ENCODE data around the gene COL19A1.
"Not testable (repeated sequence)": the region's sequence is repeated elsewhere in the genome, so short reads cannot be mapped to it uniquely, and the experiment has no call there.

The COL19A1 gene

GRCh38 chr6:69866351-69866769 lies at the start of gene COL19A1:
TSS of gene COL19A1 (plus strand) at chr6:69866556. CDS start at chr6:69879568, 13,012 bp downstream.
- peak; percentile 76 for DNase-seq

DNA sequence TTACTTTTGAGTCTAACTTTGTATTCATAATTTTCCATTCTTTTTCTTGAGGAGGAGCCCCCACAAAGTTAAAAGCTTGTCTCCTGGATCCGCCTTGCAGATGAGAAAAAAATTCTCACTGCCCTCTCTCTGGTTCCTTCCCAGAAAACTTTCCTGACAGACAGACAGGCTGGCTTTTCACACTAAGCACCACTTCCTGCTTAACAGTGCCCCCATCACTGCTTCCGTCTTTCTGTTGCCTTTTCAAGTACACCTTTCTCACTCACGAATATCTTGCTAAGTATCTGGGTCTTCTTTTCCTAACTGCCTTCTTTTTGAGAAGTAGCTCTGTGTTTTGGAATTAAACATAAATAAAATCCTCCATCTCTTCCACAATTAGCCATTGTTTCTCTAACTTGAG lies 49.8 kb upstream of the COL19A1 start:
- DNase-seq, result no peak

DNA sequence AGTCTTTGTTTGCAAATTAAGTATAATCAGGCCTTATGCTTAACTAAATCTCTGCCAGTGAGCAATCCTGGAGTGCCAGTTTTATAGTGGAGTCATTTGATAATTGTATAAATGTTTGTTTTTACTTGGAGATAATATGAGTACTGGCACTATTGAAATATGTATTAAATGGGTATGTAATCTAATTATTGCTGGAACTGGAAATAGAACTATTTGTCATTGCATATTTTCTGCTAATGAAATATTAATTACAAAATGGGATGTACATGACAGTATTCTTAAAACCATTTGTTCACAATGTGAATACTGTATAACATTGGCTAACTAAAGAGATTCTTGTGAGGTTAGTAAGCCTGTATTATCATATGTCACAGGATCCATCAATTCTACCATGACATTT lies 49.0 kb upstream of the COL19A1 start:
- no peak for DNase-seq

DNA sequence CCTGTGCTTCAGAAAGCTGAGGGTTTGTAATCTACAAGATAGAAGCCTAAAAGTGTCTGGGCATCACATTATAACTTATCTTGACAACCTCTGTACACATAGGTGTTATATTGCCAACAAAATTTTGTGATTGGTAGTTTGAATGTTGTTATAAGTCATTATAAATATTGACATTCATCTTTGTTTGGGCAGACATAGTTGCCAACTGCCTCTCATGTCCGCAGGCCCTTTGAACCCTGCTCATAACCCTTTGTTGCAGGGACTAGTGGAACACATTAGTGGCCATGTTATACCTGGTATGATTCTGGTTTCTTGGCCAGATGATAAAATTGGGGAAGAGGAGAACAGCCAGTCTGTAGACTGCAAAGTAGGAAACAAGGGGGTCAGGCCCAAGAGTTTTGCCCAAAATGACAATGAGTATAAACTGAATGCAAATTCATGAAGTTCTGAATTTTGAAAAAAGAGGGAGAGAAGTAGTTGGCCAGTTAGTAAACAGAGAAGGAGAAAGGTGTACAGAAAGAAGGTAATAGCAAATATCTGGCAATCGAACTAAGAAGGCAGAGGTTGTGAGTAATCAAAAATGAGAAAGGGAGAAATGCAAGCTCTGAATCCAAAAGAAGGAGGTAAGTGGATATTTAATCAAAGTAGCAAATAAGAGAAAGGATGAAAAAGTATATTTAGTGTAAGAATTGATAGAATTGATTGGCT lies 48.0 kb upstream of the COL19A1 start:
- DNase-seq, result peak; percentile 78

DNA sequence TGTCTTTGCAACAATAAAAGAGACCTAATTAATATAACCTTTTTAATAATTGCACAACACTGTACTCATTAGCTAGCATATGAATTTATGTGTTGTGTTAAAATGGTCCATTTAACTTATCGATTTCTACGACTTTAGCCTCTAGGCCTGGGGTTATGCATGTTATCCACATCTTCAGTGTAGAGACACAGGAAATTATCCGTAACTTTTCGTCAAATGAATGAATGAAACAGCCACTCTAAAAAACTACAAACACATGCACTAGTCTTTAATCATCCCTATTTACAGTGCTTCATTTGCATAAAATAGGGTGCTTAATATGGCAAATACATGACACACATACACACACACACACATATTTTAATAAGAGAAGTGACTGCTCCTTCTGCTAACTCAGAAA lies 47.2 kb upstream of the COL19A1 start:
- DNase-seq, result no peak

GRCh38 chr6:69820018-69820417 lies 46.3 kb upstream of the COL19A1 start:
- no peak for DNase-seq

- DNase-seq, result no peak
Measured at GRCh38 chr6:69820438-69820837, 45.9 kb upstream of the COL19A1 start.

GRCh38 chr6:69824355-69824754 lies 42.0 kb upstream of the COL19A1 start:
- not testable (repeated sequence) for DNase-seq

GRCh38 chr6:69825904-69826303 lies 40.5 kb upstream of the COL19A1 start:
- DNase-seq, result no peak

- DNase-seq, result no peak
Measured at GRCh38 chr6:69827276-69827893, 39.0 kb upstream of the COL19A1 start.

DNA sequence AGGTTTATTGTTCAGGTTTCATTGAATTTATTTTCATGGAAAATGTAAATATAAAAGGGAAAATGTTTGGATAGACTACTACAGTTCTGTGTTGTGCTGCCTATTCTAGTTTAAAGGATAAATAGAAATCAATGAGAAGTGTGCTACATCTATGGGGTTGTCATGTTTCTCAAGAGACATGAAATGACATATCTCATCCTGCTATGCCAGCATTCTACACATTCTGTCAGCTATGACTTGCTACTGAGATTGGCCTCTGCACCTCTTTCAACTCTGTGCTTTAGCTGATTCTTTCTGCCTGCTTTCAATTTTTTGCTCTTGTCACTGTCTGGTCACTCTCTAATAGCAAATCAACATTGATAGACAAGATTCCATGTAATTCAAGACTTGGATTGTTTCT lies 33.8 kb upstream of the COL19A1 start:
- no peak for DNase-seq

DNA sequence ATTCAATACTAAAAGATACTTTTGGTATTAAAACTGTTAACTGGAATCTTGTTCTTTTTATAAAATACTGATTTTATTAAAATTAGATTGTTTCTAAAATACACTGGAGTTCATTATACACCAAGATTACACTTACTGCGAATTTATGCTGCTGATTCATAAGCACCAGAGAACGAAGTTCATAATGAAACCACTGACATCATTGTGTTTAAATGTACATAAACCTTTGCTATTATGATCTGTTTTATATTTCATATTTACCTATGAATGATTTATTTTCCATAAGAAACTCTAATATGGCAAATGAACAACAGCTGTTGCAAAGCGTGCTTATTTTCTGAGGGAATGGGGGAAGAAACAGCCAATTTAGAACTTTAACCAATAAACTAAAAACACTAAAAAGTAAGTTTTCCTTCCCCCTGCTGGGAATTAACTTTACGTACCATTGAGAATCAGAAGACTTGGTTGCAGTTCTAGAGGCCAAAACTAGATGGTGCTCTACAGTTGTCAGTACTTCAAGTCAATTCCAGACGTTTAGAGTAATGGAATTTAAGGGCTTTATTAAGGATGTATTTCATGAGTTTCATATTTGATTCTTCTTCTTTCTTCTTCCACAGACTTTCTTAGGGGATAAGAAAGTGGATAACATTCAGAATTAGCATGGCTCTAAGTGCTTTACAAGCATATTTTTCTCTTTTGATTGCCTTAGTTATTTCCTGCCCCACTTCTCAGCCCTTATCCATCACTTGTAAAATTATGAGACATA lies 30.8 kb upstream of the COL19A1 start:
- DNase-seq, result peak; percentile 83

DNA sequence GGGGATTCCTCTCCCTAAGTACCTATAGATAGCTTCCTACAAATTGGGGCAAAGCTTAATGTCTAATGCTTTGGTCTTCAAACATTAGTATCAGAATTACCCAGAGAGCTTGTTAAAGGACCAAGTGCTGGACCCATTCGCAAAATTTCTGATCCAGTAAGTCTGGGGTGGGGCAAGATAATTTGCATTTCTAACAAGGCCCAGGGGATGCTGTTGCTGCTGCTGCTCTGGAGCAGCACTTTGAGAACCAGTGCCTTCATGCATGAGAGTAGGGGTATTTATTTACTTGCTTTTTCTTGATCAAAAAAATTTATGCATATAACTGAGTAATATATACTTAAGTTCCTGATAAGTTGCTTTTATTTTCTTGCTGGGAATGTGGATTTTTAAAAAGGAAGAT lies 24.5 kb upstream of the COL19A1 start:
- DNase-seq, result no peak

DNA sequence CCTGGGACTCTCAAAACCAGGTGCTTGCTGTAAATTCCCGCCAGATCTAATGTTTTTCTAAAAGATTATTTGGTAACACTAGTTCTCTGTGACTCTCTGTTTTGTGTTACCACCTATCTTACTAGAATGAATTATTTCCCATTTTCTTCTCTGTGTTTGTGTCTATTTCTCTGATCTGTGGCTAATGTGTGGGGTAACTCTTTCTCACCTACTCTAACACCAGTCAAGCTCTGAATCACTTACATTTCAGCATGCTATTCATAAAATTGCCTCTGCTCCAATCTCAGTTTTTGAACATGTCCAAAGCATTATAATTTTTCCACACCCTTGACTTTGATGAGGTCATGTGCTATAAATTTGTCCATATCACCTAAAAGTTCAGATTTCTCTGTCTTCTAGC lies 23.2 kb upstream of the COL19A1 start:
- no peak for DNase-seq

DNA sequence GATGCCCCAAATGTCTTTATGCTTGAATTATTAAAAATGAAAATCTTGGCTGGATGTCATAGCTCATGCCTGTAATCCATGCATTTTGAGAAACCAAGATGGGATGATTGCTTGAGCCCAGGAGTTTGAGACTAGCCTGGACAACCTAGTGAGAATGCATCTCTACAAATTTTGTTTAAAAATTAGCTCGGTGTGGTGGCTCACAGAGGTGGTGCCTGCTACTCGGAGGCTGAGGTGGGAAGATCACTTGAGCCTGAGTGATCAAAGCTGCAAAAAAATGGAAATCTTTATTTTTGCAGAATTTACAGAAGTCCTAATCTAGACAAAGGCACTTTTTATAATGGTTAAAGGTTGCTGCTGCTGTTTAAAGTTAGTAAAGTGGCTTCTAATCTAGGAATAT lies 20.0 kb upstream of the COL19A1 start:
- no peak for DNase-seq

DNA sequence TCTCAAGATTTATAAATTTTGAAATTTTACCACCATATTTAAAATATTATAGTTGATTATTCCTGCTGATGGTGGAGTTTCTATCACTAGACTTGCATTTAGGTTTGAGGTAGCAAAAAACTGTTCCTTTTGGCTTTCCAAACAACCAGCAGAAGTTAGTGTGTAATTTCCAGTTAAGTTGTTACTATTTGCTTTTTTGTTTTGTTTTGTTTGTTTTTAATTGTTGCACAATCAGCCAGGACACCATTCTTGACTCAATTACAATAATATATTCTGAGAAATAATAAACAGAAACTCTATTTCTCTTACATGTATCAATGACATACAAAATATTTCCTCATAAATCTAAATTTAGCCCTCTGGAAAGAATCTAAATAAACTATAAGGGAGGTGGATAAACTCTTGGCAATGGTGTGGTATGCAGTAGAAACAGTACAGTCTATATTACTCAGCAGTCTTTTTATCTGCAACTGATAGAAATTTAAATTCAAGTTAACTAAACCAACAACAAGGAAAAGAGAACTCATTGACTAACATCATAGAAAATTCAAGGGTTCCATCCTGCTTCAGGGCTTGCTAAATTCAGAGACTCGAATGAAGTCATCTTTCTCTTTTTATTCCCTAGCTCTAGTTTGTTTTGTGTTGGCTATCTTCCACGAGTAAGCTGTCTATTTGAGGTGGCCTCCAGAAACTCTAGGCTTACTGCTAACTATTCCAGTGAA lies 19.4 kb upstream of the COL19A1 start:
- DNase-seq, result no peak

GRCh38 chr6:69847492-69847788 lies 18.9 kb upstream of the COL19A1 start:
- no peak for DNase-seq

DNA sequence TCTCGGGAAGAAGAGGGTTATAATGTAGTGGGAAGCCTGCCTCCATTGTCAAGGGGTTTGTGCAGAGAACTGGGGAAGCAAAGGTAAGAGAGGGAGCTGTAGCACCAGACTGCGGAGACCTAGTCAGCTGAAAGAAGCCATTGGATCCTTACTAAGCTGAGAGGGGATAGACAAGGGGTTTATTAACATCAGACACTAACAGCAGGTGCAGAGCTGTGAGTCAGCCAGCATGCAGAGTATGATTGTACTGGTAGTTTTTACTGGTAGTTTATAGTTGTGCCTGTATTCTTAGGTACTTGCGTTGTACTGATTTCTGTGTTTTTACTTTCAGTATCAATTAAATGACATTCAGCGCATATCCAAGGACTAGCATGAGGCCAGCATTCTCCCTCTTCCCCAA lies 17.8 kb upstream of the COL19A1 start:
- peak; percentile 48 for DNase-seq

GRCh38 chr6:69852706-69853105 lies 13.7 kb upstream of the COL19A1 start:
- no peak for DNase-seq

DNA sequence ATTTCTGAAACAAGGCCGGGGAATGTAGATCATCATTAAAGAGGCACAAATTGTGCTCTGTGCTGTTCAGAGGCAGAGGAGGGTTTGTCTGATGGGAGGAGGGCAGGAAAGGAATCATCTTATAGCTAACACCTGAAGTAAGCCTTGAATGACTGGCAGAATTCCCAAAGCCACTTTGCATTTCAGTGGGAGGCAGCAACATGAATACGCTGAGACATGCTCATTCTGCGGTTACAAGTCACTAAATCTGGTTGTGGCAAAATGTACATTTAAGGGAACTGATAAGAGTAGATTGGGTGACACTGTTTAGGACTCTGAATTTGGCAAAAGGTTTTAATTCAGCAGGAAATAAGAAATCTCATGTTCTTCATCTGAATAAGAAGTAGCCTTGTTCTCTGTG lies 4.4 kb upstream of the COL19A1 start:
- no peak for DNase-seq

DNA sequence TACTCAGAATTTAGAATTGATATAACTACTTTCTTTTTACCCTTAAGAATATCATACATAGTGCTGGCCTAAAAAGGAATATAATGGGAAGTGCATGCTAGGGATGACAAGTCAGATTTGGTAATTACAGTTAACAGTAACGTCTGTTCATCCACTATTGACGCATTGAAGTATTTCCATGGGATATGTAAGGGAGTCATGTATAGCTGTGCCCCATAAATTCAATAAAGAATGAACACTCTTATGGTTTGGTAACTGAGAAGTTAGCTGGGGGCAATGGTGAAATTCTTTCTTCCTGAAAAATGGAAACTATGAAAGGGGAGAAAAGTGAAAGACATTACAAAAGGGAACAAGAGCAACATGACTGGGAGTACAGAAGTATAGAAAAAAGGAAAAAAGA lies 2.6 kb upstream of the COL19A1 start:
- no peak for DNase-seq

DNA sequence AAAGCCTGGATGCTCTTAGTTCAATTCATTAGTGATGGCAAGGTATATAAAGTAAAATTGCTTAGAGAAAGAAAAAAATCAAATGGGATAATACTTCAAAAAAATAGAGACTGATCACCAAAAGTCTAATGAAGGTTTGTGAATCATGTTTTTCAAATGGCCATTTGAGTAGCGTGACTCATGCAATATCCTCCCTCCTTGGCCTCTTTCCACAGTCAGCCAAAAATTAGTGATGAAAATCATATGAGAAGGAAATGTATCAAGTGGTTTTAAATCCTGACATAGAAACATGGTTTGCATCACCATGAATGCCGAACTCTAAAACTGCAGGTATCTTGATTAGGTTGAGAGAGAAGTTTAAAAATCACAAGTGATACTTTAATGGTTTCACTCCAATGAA lies 1.2 kb upstream of the COL19A1 start:
- DNase-seq, result peak; percentile 39

- peak; percentile 86 for DNase-seq
Measured at GRCh38 chr6:69866770-69867638, 648 bp downstream of the COL19A1 start.

Data from DMS53 (cell line).